ENCODE measurements around the gene TAS2R1.

TAS2R1 gene

GRCh38 chr5:9653811-9654210 lies 23.7 kb upstream of the TAS2R1 start:
- H3K4me2 ChIP-seq (ENCODE audit: low read depth, low read length, poor library complexity, severe bottlenecking): no peak overlapping the region
- no peaks in the 10 kb centered on the region for H4K20me1 ChIP-seq (ENCODE audit: insufficient read depth, low read length, poor library complexity, severe bottlenecking)
- no peaks in the 10 kb centered on the region for H3F3A ChIP-seq (ENCODE audit: low read depth)
- H3K9me2 ChIP-seq (replicated peaks; ENCODE audit: low read depth, low read length): no peaks in the 10 kb centered on the region
- no peak for TF ChIP-seq EZH2phosphoT487 (IDR thresholded peaks at IDR 0.05; ENCODE audit: borderline replicate concordance)
- no peaks in the 10 kb centered on the region for H3K4me1 ChIP-seq (ENCODE audit: insufficient read depth, low read length, poor library complexity, severe bottlenecking)
- no peak overlapping the region for H3K9ac ChIP-seq (ENCODE audit: low read depth, low read length, poor library complexity, severe bottlenecking)
- H3K4me3 ChIP-seq (ENCODE audit: low read length, poor library complexity, severe bottlenecking): no peak overlapping the region
- no peaks in the 10 kb centered on the region for H3K27me3 ChIP-seq (ENCODE audit: insufficient read depth, low read length, poor library complexity, severe bottlenecking)
- H2AFZ ChIP-seq (ENCODE audit: low read length): no peak overlapping the region
- no peaks in the 10 kb centered on the region for H3K36me3 ChIP-seq (ENCODE audit: insufficient read depth, low read length)
- no peaks in the 10 kb centered on the region for H3K9me3 ChIP-seq (ENCODE audit: insufficient read depth, low read depth, low read length)
- H3K79me2 ChIP-seq (ENCODE audit: insufficient read depth, low read length): no peaks in the 10 kb centered on the region

- TF ChIP-seq EZH2phosphoT487 (IDR thresholded peaks at IDR 0.05; ENCODE audit: borderline replicate concordance): no peak
- TF ChIP-seq CTCF (conservative IDR thresholded peaks at IDR 0.05; ENCODE audit: low read length): no peak
- Histone ChIP-seq H4K20me1 (ENCODE audit: insufficient read depth, low read length, poor library complexity, severe bottlenecking) (no peaks in the 10 kb centered on the region), H3K9me3 (ENCODE audit: insufficient read depth, low read depth, low read length) (no peaks in the 10 kb centered on the region), H3K79me2 (ENCODE audit: insufficient read depth, low read length) (no peaks in the 10 kb centered on the region), H3K36me3 (ENCODE audit: insufficient read depth, low read length) (no peaks in the 10 kb centered on the region), H3K4me2 (ENCODE audit: low read depth, low read length, poor library complexity, severe bottlenecking) (no peak overlapping the region), H3K4me3 (ENCODE audit: low read length, poor library complexity, severe bottlenecking) (no peak overlapping the region), H2AFZ (ENCODE audit: low read length) (no peak overlapping the region), H3K9me2 (replicated peaks; ENCODE audit: low read depth, low read length) (no peaks in the 10 kb centered on the region), H3K27me3 (ENCODE audit: insufficient read depth, low read length, poor library complexity, severe bottlenecking) (no peaks in the 10 kb centered on the region), H3K4me1 (ENCODE audit: insufficient read depth, low read length, poor library complexity, severe bottlenecking) (no peaks in the 10 kb centered on the region), H3K9ac (ENCODE audit: low read depth, low read length, poor library complexity, severe bottlenecking) (no peak overlapping the region), H3F3A (ENCODE audit: low read depth) (no peaks in the 10 kb centered on the region)
Observed at GRCh38 chr5:9653061-9653460, 22.9 kb upstream of the TAS2R1 start.

GRCh38 chr5:9652295-9652694 lies 22.1 kb upstream of the TAS2R1 start:
- Histone ChIP-seq H3K9ac (ENCODE audit: low read depth, low read length, poor library complexity, severe bottlenecking) (no peak overlapping the region), H3K36me3 (ENCODE audit: insufficient read depth, low read length) (no peaks in the 10 kb centered on the region), H3K4me3 (ENCODE audit: low read length, poor library complexity, severe bottlenecking) (no peak overlapping the region), H3K27me3 (ENCODE audit: insufficient read depth, low read length, poor library complexity, severe bottlenecking) (no peaks in the 10 kb centered on the region), H3K79me2 (ENCODE audit: insufficient read depth, low read length) (no peaks in the 10 kb centered on the region), H2AFZ (ENCODE audit: low read length) (no peak overlapping the region), H3K9me2 (replicated peaks; ENCODE audit: low read depth, low read length) (no peaks in the 10 kb centered on the region), H4K20me1 (ENCODE audit: insufficient read depth, low read length, poor library complexity, severe bottlenecking) (no peaks in the 10 kb centered on the region), H3K4me2 (ENCODE audit: low read depth, low read length, poor library complexity, severe bottlenecking) (no peak overlapping the region), H3K9me3 (ENCODE audit: insufficient read depth, low read depth, low read length) (no peaks in the 10 kb centered on the region), H3K4me1 (ENCODE audit: insufficient read depth, low read length, poor library complexity, severe bottlenecking) (no peaks in the 10 kb centered on the region), H3F3A (ENCODE audit: low read depth) (no peaks in the 10 kb centered on the region)
- TF ChIP-seq CTCF (conservative IDR thresholded peaks at IDR 0.05; ENCODE audit: low read length): no peak
- TF ChIP-seq EZH2phosphoT487 (IDR thresholded peaks at IDR 0.05; ENCODE audit: borderline replicate concordance): no peak

GRCh38 chr5:9646843-9647242 lies 16.7 kb upstream of the TAS2R1 start:
- no peak overlapping the region for H3K9ac ChIP-seq (ENCODE audit: low read depth, low read length, poor library complexity, severe bottlenecking)

More at GRCh38 chr5:9646843-9647242, 16.7 kb upstream of the TAS2R1 start:
- no peaks in the 10 kb centered on the region for H4K20me1 ChIP-seq (ENCODE audit: insufficient read depth, low read length, poor library complexity, severe bottlenecking)
- H3K9me2 ChIP-seq (replicated peaks; ENCODE audit: low read depth, low read length): no peaks in the 10 kb centered on the region
- no peaks in the 10 kb centered on the region for H3K9me3 ChIP-seq (ENCODE audit: insufficient read depth, low read depth, low read length)
- H3K4me2 ChIP-seq (ENCODE audit: low read depth, low read length, poor library complexity, severe bottlenecking): no peak overlapping the region
- H2AFZ ChIP-seq (ENCODE audit: low read length): no peak overlapping the region
- TF ChIP-seq CTCF (conservative IDR thresholded peaks at IDR 0.05; ENCODE audit: low read length): no peak
- TF ChIP-seq EZH2phosphoT487 (IDR thresholded peaks at IDR 0.05; ENCODE audit: borderline replicate concordance): no peak
- H3K4me3 ChIP-seq (ENCODE audit: low read length, poor library complexity, severe bottlenecking): no peak overlapping the region
- no peaks in the 10 kb centered on the region for H3K36me3 ChIP-seq (ENCODE audit: insufficient read depth, low read length)
- H3K27me3 ChIP-seq (ENCODE audit: insufficient read depth, low read length, poor library complexity, severe bottlenecking): no peaks in the 10 kb centered on the region
- no peaks in the 10 kb centered on the region for H3K4me1 ChIP-seq (ENCODE audit: insufficient read depth, low read length, poor library complexity, severe bottlenecking)
- no peaks in the 10 kb centered on the region for H3K79me2 ChIP-seq (ENCODE audit: insufficient read depth, low read length)
- H3F3A ChIP-seq (ENCODE audit: low read depth): no peaks in the 10 kb centered on the region

Data from Loucy (cell line).